ENCODE results near the gene CD59.
"Not testable (repeated sequence)": the region's sequence is repeated elsewhere in the genome, so short reads cannot be mapped to it uniquely, and the experiment has no call there.

Gene CD59

DNA sequence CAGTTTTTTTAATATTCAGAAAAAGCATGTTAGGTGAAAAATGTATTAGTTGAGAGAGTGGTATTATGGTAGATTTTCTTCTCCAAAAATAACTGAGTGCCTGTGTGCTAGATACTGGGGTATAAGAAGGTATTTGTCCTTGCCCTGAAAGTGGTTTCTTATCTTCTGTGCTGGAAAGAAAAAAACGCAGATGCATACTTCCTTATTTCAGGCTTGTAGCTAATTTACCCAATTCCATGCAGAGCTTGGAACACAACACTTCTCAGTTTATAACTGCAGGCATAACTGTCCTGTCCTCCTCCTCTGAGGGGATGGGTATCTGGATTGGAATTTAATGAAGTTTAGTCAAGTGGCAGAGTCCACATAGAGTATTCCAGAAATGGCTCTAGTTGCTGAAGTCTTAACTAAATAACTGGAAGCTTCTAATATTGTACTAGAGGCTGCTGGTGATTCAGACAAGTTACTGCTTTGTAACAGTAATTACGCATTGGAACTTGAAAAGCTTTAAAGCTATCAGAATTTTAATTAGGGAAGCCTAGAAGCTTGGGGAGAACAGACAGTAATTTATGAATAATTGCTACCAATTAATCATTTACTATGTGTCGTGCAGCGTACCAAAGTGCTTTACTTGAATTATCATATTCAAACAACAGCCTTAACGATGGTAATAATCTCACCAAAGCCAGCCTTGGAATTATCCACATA, 22.9 kb downstream of the CD59 start:
- DNase-seq (ENCODE audit: low read depth in 2 of 2), result no peak

DNA sequence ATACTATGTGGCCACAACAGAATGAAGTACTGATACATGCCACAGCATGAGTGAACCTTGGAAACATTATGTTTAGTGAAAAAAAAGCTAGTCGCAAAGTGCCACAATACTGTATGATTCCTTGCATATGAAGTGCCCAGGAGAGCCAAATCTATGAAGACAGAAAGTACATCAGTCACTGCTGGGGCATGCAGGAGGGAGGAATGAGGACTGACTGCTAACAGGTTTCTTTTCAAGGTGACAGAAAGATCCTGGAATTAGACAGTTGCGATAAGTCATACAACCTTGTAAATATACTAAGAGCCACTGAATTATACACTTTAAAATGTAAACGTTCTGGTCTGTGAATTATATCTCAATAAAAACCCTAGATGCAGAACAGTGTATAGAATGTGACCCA, 23.8 kb downstream of the CD59 start:
- no peak for DNase-seq (ENCODE audit: low read depth in 2 of 2)

DNA sequence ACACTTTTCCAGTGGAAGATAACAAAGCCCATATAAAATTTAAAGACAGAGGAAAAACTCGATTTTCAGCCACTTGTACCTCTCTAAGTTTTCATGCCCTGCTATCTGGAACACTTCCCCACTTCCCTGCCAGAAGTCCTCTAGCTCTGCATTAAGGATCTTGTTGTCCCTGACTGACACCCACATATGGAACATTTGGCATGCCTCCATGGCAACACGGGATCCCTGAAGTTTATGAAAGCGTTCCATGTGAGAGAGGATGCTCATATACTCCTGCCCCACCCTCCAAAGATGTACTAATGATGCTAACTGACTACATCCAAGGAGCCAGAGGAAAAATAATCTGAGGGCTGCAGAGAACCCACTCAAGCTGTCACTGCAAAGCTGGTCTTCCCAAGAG, 26.8 kb downstream of the CD59 start:
- no peak for DNase-seq (ENCODE audit: low read depth in 2 of 2)

DNA sequence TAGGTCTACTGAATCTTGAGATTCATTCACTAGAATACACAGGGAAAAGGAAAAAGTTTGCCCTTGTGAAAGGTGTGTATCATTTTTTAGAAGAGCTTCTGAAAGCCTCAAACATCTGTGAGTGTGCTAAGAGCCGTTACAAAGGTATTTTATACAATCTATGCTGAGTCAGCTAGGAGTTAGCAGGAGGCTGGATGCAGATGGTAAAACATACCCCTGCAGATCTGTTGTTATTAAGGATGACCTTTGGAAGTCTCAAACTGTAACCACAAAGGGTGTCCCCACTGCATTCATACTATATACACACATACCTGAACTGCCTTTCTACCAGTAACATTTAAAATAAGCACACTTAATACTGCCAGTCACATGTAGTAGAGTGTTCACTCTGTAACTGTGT, 27.2 kb downstream of the CD59 start:
- no peak for DNase-seq (ENCODE audit: low read depth in 2 of 2)

DNA sequence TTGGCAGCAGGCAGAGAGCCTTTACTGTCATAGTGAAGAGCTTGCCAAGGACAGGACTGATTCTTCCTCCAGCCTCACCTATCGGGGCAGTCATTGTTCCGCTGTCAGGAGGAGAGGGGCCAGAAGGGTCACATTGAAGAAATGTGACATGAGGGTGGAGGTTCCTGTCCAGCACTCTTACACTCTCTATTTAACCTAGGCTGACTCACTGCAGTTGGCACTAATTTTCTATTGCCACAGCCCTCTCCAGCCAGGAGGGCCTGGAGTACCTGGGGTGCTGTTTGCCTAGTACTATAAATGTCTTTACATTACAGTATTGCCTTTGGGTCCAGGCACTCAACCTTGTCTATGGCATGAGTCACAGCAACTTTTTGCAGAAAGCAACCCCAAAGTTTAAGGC, 28.4 kb downstream of the CD59 start:
- DNase-seq (ENCODE audit: low read depth in 2 of 2), result not testable (repeated sequence)

DNA sequence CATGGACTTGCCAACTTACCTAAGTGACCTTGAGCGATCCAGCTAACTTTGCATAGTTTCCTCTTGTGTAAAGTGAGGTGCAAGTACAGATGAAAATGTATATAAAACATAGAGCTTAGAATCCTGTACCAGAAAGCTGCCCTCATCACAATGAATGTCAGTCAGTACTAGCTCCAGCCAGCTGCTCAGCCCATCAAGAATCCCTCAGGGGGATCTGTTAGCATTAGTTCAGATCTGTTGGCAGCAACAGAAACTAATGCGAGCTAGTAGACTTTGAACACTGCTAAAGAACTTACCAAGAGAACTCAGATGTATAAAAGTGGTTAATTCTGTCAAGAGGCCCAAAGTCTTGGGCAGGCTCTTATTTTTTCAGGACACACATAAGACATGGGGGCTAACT, 29.3 kb downstream of the CD59 start:
- DNase-seq (ENCODE audit: low read depth in 2 of 2), result no peak

DNA sequence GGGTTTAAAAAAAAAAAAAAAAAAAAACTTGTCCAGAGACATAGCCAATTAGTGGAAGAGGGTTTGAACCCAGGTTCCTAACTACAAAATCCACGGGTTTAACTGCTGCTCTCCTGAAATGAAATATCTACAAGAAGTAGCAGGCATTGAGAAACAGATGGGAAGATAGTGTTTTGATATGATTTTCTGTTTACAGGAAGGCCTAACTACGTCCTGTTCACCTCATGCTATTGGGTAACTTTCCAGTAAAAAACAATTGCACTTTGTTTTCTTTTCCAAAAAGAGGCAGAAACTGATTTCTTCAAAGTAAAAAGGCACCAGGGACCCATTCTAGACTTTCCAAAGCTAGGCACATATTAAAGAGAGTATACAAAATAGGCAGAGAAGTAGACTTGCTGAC, 29.7 kb downstream of the CD59 start:
- DNase-seq (ENCODE audit: low read depth in 2 of 2), result no peak

DNA sequence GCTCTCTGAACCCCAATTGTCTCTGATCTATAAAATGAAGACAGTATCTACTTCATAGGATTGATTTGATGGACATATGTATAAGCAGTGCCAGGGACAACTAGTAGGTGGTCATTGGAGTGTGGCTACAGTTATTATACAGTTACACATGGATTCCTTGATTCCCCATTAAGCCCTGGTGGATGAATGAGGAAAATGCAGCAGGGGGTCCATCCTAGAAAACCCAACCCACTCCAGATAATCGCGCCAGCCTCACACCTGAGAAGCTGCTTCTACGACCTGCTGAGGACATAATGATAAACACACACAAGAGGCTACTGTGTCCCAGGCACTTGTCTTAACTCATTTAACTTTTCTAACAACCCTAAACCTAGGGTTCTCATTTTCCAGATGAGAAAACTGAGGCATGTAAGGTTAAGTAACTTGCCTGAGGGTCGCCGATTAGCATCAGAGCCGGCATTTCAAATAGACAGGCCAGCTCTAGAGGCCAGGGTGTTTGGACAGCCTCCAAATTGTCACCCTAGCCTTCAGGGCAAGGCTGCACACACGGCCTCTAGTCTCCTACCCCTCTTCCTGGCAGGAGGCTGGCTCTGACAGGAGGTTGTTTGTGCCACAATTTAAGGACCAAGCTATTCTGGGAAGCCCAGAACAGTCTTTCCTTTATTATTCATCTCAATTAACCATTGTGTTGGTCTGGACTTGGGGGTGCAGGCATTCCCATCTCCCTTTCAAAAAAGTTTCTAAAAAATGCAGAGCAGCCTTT, 31.8 kb downstream of the CD59 start:
- no peak for DNase-seq (ENCODE audit: low read depth in 2 of 2)

DNA sequence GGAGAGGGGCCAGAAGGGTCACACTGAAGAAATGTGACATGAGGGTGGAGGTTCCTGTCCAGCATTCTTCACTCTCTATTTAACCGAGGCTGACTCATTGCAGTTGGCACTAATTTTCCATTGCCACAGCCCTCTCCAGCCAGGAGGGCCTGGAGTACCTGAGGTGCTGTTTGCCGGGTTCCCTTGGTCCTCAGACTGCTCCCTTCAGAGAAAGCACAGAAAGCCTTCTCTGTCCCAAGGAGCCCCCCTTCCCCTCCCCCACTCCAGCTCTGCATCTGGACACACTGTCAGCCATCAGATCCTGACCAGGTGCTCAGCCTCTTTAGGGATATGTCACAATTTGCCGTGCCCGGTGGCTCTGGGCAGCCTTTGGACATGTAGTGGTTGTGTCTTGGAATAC, 32.4 kb downstream of the CD59 start:
- no peak for DNase-seq (ENCODE audit: low read depth in 2 of 2)

DNA sequence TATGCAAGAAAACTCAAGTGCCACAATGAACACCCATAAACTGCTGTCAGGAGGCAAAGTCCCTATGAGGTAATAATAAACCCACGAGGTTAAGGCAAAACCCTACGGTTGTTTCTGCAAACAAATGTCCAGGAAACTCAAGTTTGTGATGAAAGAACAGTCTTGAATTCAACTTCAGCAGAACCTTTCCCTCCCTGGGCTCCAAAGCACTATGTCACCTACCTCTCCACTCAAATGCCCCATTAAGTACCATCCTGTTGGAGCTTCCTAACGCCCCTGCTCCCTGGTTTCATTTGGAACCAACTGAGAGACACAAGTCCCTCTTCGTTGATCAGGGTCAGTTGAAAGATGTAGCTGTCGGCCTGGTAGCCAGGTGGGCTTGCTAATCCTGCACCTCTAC, 33.0 kb downstream of the CD59 start:
- no peak for DNase-seq (ENCODE audit: low read depth in 2 of 2)

DNA sequence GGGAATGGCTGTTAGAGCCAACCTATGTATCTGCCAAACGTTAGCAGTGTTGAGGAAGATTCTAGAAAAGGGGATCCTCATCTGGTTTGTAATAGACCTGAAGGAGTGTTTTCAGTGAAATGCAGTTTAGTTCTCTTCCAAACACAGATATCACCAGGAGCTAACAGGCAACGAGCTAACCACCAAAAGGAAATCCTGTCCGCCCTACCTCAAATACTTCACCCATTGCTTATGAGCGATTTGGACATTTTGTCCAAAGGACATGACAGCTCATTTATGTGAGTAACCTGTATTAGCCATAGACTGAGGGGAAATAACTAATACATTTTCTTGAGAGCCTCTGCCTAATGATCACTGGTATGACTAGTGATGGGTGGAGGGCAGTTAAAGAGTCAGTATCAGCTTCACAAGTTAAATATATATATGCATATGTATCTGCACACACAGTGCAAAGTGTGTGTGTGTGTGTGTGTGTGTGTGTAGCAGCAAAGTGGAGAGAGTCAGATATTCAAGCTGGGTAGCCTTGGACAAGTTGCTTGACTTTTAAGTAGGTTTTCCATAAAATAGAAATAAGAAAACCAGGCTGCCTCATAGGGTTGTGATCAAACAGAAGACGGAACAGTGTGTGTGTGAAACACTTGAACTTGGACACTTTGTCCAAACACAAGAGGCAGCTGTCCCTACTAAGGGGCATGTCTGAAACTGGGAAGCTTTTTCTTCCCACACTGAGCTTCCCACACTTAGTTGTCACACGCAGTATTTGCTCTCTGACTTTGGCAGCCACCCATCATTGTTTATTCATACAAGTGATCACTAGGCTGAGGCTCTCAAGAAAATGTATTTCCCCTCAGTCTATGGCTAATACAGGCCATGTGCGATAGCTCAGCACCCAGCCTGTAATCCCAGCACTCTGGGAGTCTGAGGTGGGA, 34.7 kb downstream of the CD59 start:
- no peak for DNase-seq (ENCODE audit: low read depth in 2 of 2)

DNA sequence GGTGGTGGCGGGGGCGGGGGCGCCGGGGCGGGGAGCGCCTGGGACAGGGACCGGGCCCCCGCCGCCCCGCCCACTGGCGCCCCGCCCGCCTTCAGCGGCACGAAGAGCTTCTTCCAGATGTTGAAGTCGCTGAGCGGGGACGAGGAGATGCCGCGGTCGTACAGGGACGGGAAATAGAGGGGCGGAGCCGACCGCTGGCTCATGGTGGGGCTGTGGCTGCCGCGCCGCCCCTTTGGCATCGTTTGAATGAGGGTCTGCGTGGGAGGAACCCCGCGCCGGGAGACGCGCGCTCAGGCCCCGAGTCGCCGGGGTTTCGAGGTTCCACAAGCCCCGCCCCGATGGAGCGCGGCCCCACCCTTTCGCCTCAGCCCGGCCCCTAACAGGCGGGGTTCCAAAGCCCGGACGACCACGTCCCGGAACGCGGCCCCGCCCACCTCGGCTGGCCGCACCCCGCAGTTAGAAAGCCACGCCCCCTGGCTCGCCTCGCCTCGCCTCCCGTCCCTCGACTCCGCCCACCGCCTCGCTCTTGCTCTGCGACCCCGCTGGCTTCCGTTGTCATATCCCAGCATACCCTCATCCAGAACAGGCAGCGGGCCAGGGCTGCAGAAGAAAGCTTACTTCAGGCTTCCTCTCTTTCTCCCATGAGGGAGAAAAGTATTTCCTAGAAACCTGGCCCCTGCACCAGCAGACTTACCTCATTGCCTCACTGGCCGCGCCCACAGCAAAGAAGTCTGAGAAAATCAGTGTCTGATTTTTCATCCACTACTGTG, 35.5 kb downstream of the CD59 start, which contains the start of gene C11orf91:
Gene C11orf91, minus strand, starts transcription at position 325 of the 770 bp plus-strand sequence. Its CDS starts 86 bp downstream, at position 239.
- DNase-seq (ENCODE audit: low read depth in 2 of 2), result peak; percentile 86 to 91

DNA sequence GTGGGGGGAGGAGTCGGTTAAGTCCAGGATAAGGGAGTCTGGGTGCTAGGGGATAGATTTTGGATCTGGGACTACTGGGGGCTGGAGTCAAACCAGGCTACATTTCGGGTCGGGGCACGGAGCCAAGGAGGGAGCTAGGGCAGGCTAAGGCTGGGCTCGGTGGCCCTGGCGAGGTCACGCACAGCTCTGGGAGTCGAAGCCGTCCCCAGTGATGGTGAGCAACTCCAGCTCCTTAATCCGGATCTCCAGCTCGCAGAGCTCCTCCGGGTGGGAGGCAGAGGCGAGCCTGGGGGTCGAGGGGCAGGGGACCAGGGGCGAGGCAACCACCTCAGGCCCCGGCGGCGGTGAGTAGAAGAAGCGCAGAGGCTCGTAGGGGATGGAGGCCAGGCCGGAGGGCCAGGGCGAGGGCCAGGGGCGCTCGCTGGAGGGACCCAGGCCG, 36.1 kb downstream of the CD59 start:
- DNase-seq (ENCODE audit: low read depth in 2 of 2), result no peak

DNA sequence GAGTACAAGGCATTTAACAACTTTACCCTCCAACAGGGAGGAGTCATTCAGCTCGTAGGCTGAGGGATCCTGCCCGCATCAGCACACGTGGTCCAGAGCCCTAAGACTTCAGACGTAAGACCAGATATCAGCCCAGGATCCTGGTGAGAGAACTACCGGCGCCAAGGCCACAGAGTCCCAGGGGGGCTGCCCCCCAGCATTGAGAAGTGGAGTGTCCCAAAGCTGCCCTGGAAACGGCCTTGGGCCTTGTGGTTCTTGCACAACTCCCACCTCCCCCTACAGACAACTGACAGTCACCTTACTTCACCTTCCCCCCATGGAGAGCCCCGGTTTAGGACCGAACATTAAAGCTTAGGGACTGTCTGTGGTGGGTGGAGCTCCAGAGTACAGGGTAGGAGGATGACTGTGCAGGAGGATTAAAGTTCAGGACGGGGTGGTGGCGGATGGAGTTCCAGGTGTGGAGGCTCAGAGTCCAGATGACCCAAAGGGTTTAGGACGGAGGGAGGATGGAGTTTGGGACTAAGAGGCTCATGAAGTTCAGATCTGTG, 36.6 kb downstream of the CD59 start:
- no peak for DNase-seq (ENCODE audit: low read depth in 2 of 2)

DNA sequence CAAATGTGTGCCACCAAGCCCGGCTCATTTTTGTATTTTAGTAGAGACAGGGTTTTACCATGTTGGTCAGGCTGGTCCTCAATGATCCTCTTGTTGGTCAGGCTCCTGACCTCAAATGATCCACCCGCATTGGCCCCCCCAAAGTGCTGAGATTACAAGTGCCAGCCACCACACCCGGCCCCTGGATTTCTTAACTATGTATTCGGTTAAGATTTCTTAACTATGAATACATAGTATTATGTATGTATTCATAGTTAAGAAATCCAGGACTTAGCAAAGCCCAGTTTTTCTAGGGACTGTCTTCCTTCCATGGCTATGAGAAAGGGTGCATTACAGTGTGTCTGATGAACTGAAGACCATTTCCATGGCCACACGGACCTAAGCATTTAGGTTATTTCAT, 37.3 kb downstream of the CD59 start:
- DNase-seq (ENCODE audit: low read depth in 2 of 2), result no peak

DNA sequence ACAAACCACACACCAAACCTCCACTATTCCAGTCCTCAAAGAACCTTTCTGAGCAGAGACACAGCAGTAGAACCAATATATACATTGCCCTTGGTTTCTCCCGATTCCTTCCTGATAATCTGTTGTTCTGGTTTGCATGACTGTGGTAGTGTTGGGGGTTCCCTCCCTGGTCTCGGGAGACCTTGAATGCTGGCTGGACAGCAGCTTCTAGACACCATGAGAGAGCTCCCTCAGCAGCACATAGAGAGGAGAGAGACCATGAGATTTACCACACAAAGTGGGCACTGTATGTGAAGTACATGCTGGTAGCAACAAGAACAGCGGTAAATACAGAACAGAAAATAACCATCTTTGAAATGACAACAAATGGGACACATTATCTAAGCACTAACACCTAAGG, 38.2 kb downstream of the CD59 start:
- no peak for DNase-seq (ENCODE audit: low read depth in 2 of 2)

DNA sequence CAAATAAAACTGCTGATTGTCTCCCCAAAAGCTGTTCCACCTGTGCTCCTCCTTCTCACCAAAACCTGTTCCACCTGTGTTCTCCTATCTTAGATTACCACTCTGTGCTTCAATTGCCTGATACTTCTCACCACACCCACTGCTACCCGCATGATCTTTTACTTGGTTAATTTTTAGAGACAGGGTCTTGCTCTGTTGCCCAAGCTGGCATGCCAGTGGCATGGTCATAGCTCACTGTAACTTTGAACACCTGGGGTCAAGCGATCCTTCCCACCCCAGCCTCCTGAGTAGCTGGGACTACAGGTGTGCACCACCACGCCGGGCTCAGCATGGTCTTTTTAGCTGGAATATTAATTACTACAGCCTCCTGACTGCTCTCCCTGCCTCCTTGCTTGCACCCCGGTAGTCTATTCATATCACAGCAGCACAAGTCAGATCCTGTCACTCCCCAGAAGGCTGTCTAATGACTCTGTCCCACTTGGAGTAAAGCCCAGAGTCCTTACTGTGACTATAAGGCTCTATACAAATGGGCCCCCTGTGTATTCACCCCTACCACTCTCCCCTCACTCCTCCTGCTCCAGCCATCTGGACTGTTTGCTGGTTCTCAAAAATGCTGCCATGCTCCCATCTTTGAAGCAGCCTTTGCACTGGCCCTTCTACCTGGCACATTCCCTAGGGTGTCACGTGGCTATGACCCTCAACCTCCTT, 39.1 kb downstream of the CD59 start:
- no peak for DNase-seq (ENCODE audit: low read depth in 2 of 2)

DNA sequence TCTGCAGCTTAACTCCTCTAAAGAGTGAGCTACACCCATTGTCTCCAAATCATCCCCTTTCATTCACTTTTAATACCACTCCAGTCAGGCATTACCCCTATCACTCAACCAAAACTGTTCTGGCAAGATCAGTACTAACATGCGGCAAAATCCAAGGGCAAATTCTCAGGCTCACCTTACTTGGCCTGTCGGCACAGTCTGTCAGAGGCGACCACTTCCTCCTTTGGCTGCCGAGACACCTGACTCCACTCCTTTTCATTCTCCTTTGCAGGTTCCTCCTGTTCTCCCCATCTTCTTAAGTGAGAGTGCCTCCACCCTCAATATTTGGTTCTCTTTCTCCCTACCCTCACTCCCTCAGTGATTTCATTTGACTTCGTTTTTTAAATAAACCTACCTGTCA, 39.8 kb downstream of the CD59 start:
- DNase-seq (ENCODE audit: low read depth in 2 of 2), result no peak

DNA sequence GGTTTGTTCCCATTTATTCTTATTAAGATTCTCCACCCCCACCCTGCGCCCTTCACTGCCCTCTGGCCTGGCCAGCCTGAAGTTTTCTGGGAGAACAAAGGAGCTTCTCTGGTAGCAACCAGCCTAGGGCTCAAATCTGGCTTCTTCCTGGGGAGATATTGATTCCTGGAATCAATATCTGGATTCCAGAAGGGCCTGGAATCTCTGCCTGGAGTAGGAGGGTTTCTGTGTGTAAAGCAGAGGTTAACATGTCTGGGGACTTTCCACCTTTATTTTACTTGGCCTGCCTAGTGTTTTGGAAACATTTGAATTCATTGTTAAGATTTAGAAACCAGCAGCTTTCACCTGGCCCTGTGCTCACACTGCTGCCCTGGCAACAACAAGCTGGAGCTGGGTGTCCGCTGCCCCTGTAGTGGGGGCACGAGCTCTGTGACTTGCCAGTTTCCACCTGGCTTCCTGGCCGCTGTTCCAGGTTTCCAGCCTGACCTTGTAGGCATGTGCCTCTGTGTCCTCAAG, 41.1 kb downstream of the CD59 start:
- no peak for DNase-seq (ENCODE audit: low read depth in 2 of 2)

DNA sequence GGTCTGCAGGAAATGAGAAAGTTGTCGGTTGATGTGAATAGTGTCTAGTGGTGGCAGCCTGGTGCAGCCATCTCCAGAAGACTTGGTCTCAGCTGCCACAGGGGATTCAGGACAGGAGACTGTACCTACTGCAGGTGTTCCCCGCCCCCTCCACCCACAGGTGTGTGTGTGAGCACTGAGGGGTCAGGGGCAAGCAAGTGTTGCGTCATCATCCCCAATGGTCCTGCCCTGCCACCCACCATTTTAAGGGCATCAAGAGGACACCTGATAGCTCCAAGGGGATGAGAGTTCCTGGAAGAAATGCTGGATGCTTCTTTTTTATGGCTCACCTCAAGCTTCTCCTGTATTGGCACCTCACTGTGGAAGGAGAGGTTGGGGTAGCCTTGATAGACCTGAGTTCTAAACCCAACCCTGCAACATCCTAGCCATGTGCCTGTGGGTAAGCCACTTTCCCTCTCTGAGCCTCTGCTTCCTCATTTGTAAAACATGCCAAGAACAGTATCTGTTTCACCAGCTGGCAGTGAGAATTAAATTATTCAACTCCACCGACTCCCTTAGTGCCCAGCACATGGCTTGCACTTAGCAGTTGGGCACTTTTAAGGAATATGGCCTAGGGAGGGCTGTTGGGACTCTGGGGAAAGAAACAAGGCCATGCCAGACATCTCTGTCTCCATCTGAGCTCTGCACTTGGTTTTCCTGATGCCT, 41.7 kb downstream of the CD59 start:
- DNase-seq (ENCODE audit: low read depth in 2 of 2), result no peak
